ENCODE data around the gene CYP27C1.

CYP27C1 gene

GRCh38 chr2:127205218-127206125, 14.6 kb downstream of the CYP27C1 start:
- H3K27ac ChIP-seq = peak overlapping the region; percentile 20; the same call in 1 of the 2 replicates
- TF ChIP-seq CTCF (conservative IDR thresholded peaks at IDR 0.05) = no peak

- TF ChIP-seq CTCF (conservative IDR thresholded peaks at IDR 0.05) = no peak
- no peak overlapping the region for H3K27ac ChIP-seq
These were observed 18.6 kb downstream of the CYP27C1 start for GRCh38 chr2:127201452-127201851.

GRCh38 chr2:127200962-127201361, 19.1 kb downstream of the CYP27C1 start:
- no peak overlapping the region for H3K27ac ChIP-seq
- TF ChIP-seq CTCF (conservative IDR thresholded peaks at IDR 0.05) = no peak

- TF ChIP-seq CTCF (conservative IDR thresholded peaks at IDR 0.05) = no peak
- no peak overlapping the region for H3K27ac ChIP-seq
These were observed 20.9 kb downstream of the CYP27C1 start for GRCh38 chr2:127199223-127199622.

GRCh38 chr2:127197475-127198385, 22.4 kb downstream of the CYP27C1 start:
- TF ChIP-seq CTCF (conservative IDR thresholded peaks at IDR 0.05) = peak; percentile 85
- H3K27ac ChIP-seq = no peak overlapping the region

- TF ChIP-seq CTCF (conservative IDR thresholded peaks at IDR 0.05) = peak; percentile 93
- no peak overlapping the region for H3K27ac ChIP-seq
These were observed 23.1 kb downstream of the CYP27C1 start for GRCh38 chr2:127196998-127197397.

GRCh38 chr2:127196549-127196948, 23.6 kb downstream of the CYP27C1 start:
- TF ChIP-seq CTCF (conservative IDR thresholded peaks at IDR 0.05) = no peak
- no peak overlapping the region for H3K27ac ChIP-seq

All from VCaP (cell line).